Measurements from ENCODE around the gene FOXN3.

DNA sequence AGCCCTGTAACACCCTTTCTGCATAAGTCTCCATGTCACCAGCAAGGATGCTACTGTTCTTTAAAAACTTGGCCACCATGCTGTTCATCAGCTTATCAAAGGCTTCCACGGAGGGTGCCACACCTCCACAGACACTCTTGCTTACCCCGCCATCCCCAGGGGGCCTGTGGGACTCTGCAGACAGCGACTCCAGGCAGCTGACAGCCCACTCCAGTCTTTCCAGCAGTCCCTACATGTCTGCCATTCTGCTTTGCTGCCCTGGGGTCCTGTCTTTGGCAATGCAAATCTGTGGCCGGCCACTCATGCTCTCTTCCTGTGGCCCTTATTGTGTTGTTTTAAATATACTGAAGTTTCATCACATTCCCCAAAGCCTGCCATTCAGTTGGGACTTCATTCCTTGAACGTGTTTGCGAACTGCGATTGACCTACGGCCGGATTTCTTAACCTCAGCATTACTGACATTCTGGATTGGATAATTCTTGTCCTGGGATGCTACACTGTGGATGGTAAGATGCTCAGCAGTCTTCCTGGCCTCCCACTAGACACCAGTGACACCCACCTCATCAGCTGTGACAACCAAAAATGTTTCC is 125.6 kb downstream of the FOXN3 start:
- TF ChIP-seq CTCF (IDR thresholded peaks at IDR 0.05; ENCODE audit: poor library complexity, severe bottlenecking) = no peak
- no peak for TF ChIP-seq RAD21 (conservative IDR thresholded peaks at IDR 0.05)
- TF ChIP-seq EZH2 (IDR thresholded peaks at IDR 0.05; ENCODE audit: borderline replicate concordance, insufficient read depth, low read length, poor library complexity, severe bottlenecking) = no peak

All from neural cell (in vitro differentiated cells).